ENCODE measurements around the gene RAI1. TPM values are rescaled to one million over a fixed set of nuclear protein-coding genes. Genes with fewer than 3 reads are reported as not detected.
A peak's percentile ranks its signal among the peaks of the same experiment; 100 is the strongest.

RAI1 gene
- total and polyA plus RNA-seq, 9 donors = 1.5 to 57.7 (median 35.3) TPM

- Histone ChIP-seq H3K36me3 (no peaks in the 10 kb centered on the region), H3K4me1 (ENCODE audit: insufficient read depth) (peaks cover 32% of the 10 kb centered on the region), H3K9me3 (no peaks in the 10 kb centered on the region), H3K4me3 (peak overlapping the region; percentile 50), H3K27ac (peak overlapping the region; percentile 56 to 77), H3K27me3 (no peaks in the 10 kb centered on the region)
- TF ChIP-seq CTCF (IDR thresholded peaks at IDR 0.05) = no peak
- no peak for TF ChIP-seq POLR2A (IDR thresholded peaks at IDR 0.05)
- 2% methylated on average over 75 to 88 of the region's 88 CpGs for WGBS, 3 donors
- DNase-seq = peak; percentile 87 to 92 (median 89)
- intact Hi-C loops (cut with DNase I) = no loop called here
These were observed 100.6 kb downstream of the RAI1 start for GRCh38 chr17:17781591-17782496.

DNA sequence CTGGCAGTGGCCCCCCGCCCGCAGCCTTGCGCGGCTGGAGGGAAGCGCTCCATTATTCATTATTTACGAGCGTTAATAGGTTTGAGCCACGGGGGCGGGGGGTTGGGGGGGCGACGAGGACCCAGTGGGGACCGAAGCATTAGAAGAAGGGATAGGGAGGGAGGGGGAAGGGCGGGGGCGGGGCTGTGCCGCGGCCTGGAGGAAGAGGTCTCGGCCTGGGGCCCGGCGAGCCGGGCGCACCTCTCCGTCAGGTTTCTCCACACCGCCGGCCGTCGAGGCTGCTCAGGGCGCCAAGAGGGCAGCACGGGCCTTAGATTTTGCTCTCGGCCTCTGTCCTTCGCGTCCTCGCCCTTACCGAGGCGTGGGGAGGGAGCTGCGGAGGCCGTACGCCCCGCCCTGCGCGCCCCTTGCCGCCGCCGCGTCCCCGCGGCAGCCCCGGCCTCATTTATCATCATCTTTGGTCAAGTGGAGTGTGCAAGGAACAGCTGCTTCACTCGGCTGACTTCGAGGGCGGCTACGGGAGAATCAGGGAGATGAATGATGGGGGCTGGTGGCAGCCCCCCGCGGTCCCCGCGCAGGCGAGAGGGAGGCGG lies 101.4 kb downstream of the RAI1 start:
- Histone ChIP-seq H3K27me3 (no peaks in the 10 kb centered on the region), H3K27ac (peak overlapping the region; percentile 56 to 77), H3K4me1 (ENCODE audit: insufficient read depth) (peaks cover 30% of the 10 kb centered on the region), H3K4me3 (peak overlapping the region; percentile 50), H3K36me3 (no peaks in the 10 kb centered on the region), H3K9me3 (no peaks in the 10 kb centered on the region)
- intact Hi-C loops (cut with DNase I) = no loop called here
- 1 to 2% (median 1%) methylated on average over 34 to 56 of the region's 57 CpGs for WGBS, 3 donors
- no peak for TF ChIP-seq POLR2A (IDR thresholded peaks at IDR 0.05)
- TF ChIP-seq CTCF (IDR thresholded peaks at IDR 0.05) = no peak
- TF ChIP-seq EP300 (IDR thresholded peaks at IDR 0.05) = no peak
- peak in 4 of 5 donors; percentile 54 to 71 (median 68) for DNase-seq

DNA sequence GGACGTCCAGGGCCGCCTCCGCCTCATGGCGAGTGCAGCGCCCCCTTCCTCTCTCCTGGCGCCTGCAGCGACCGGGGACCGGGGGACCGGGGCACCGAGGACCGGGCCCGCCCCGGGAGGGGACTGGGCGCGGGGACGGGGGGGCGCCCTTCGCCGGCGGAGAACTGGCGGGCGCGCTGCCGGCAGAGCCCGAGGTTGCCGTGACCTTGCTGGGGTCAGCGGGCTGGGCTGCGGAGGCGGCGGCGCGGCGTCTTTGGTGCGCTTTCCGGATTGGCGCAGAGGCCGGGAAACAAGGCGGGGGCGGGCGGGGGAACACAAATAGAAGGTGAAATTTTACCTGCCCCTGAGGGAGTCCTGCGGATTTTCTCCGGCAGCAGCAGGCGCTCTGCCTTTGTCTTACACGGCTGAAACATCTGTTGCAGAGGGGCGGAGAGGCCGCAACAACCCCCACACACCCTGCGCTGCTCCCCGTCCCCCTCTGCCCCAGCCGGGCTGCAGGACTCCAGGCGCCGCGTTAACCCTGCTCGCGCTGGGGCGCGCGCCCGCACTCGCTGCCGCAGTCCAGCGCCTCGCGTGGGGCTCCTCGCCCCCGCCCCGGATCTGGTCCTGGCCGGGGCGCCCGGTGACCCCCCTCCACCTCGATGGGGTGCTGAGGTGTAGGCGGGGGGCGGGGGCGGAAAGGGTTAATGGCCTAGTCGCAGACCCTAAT lies 102.0 kb downstream of the RAI1 start:
- intact Hi-C loops (cut with DNase I) = no loop called here
- H3K4me1 ChIP-seq (ENCODE audit: insufficient read depth) = peaks cover 23% of the 10 kb centered on the region
- 0 to 2% (median 1%) methylated on average over 62 to 75 of the region's 75 CpGs for WGBS, 3 donors
- peak overlapping the region; percentile 50 for H3K4me3 ChIP-seq
- peak; percentile 73 to 86 (median 80) for DNase-seq
- no peaks in the 10 kb centered on the region for H3K36me3 ChIP-seq
- no peaks in the 10 kb centered on the region for H3K27me3 ChIP-seq
- no peaks in the 10 kb centered on the region for H3K9me3 ChIP-seq
- TF ChIP-seq EP300 (IDR thresholded peaks at IDR 0.05) = no peak
- peak in 1 of 3 donors; percentile 12 for TF ChIP-seq CTCF (IDR thresholded peaks at IDR 0.05)
- TF ChIP-seq POLR2A (IDR thresholded peaks at IDR 0.05) = peak; percentile 3
- peak overlapping the region; percentile 56 to 77 for H3K27ac ChIP-seq

DNA sequence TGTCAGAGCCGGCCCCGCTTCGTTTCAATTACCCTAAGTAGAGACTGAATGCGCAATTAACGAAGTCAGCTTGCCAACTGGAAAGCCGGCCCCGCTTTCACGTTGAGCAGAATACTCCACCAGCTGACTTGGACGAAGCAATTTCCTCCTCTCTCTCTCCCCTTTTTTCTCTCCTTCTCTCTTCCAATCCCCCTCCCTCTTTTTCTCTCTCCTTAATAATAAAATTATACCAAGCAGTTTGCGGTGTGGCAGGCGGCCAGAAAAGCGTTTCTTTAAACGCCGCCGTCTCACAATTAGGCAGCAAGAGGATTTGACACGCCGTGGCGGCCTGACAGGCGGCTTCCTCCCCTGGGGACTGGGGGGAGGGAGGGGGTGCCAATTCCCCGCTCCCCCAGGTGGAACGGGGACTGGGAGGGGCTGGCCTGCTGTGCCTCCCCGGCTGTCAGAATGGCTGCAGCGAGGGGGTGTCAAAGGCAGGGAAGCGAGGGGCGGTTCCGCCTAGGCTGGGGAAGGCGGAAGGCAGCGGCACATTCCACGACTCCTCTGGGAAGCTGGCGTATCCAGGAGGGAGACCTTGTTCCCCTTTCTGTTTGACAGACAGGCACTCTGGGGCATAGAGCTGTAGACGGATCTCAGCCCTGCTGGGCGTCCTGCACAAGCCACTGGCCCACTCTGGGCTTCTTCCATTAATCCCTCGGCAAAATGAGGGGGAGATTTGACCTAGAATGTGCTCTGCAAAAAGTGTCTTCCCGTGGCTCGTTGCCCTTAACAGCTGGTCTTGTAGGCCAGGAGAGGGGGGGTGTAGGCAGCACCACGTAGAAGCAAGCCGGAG lies 102.8 kb downstream of the RAI1 start:
- Histone ChIP-seq H3K36me3 (no peaks in the 10 kb centered on the region), H3K4me1 (ENCODE audit: insufficient read depth) (peaks cover 17% of the 10 kb centered on the region), H3K27ac (peak overlapping the region; percentile 56 to 77), H3K4me3 (peak overlapping the region; percentile 50), H3K9me3 (no peaks in the 10 kb centered on the region), H3K27me3 (no peaks in the 10 kb centered on the region)
- 13 to 21% (median 18%) methylated on average over 37 of the region's 37 CpGs for WGBS, 3 donors
- DNase-seq = peak; percentile 61 to 78 (median 73)
- TF ChIP-seq EP300 (IDR thresholded peaks at IDR 0.05) (no peak), POLR2A (IDR thresholded peaks at IDR 0.05) (no peak), CTCF (IDR thresholded peaks at IDR 0.05) (no peak)
- intact Hi-C loops (cut with DNase I) = no loop called here

Data from ovary (tissue), 9 donors.